Fibroblast of the aortic adventitia (primary cell): ENCODE data around the gene ARHGEF4. TPM values are rescaled to one million over a fixed set of nuclear protein-coding genes. Genes with fewer than 3 reads are reported as not detected.

Experiments
- DNase-seq: peaks from one replicate; pipeline ENCODE4 v3.0.0-alpha.2; 2010; ENCODE audit warnings: low read depth
- H3K4me3 ChIP-seq: 2 replicates; pipeline ENCODE4 v1.5.1; 2011; ENCODE audit warnings: low read depth, mild to moderate bottlenecking, control low read depth, low read length, moderate library complexity
- CTCF ChIP-seq: IDR thresholded peaks from 2 replicates; pipeline ENCODE4 v1.5.1; 2011; ENCODE audit warnings: mild to moderate bottlenecking, low read length, control low read depth, inconsistent platforms; ENCODE audit not compliant: insufficient read depth
- total RNA-seq: library from RNA; depleted of rRNA; stranded (reverse); fragments of >200 nt; gene quantifications from 2 replicates; pipeline ENCODE4 v1.2.3, GENCODE V29; 2012; ENCODE audit warnings: low replicate concordance

The ARHGEF4 gene
- total RNA-seq, 1 donor: 5.2 TPM

- H3K4me3 ChIP-seq: no peak overlapping the region
- TF ChIP-seq CTCF: no peak
- no peak for DNase-seq
These were observed 17.5 kb upstream of the ARHGEF4 start for GRCh38 chr2:130819226-130819607.

GRCh38 chr2:130819608-130820278 is 17.0 kb upstream of the ARHGEF4 start:
- TF ChIP-seq CTCF: no peak
- no peak overlapping the region for H3K4me3 ChIP-seq
- no peak for DNase-seq

- no peak for DNase-seq
- no peak for TF ChIP-seq CTCF
- no peak overlapping the region for H3K4me3 ChIP-seq
These were observed 16.3 kb upstream of the ARHGEF4 start for GRCh38 chr2:130820279-130820861.

GRCh38 chr2:130821867-130822266 is 14.8 kb upstream of the ARHGEF4 start:
- DNase-seq: no peak
- TF ChIP-seq CTCF: no peak
- no peak overlapping the region for H3K4me3 ChIP-seq

- DNase-seq: no peak
- no peak for TF ChIP-seq CTCF
- H3K4me3 ChIP-seq: no peak overlapping the region
These were observed 13.9 kb upstream of the ARHGEF4 start for GRCh38 chr2:130822766-130823165.

GRCh38 chr2:130823171-130823885 is 13.4 kb upstream of the ARHGEF4 start:
- no peak for TF ChIP-seq CTCF
- H3K4me3 ChIP-seq: no peak overlapping the region
- DNase-seq: no peak
